Activated CD4-positive, alpha-beta T cell treated with anti-CD3 and anti-CD28 coated beads for 4 hours (primary cell): Measurements from ENCODE around the gene ATG2A.

ENCODE experiments used
- DNase-seq, 2 donors: peaks; one replicate each; pipeline ENCODE4 v3.0.0-alpha.2; 2020

The ATG2A gene

DNA sequence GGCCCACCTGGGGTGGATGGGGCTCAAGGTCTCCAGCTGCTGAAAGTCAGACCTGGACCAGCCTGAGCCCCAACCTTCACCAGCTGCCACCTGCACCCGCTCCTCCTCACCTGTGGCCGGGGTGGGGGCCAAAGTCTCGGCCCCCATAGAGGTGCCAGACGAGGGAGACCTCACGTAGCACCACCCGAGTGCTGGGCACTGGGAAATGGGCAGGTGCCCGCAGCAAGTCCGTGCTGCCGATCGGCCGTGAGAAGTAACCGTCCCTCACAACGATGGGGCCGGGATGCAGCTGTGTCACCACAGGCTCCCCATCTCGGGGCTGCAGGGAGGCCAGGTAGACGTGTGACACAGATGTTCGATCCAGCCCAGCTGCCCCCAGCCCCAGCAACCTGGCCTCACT lies 16.2 kb downstream of the ATG2A start:
- DNase-seq = no peak

DNA sequence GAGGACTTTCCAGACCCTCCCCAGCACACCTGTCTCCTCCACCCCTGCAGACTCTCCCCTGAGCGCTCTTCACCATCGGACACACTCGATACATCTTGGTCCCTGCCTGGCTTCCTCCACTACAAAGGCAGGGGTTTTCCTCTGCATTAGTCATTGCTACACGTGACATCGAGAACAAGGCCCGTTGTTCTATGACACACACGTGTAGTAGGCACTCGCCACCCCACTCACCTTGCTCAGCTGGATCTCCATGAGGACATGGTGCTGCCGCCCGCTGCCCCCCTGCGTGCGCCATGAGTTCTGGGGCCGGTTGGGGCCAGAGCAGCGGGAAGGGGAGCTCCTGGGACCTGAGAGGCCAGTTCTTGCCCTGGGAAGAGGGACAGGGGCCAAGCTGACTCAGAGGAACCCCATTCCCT lies 16.7 kb downstream of the ATG2A start:
- DNase-seq = peak; percentile 69 to 76

DNA sequence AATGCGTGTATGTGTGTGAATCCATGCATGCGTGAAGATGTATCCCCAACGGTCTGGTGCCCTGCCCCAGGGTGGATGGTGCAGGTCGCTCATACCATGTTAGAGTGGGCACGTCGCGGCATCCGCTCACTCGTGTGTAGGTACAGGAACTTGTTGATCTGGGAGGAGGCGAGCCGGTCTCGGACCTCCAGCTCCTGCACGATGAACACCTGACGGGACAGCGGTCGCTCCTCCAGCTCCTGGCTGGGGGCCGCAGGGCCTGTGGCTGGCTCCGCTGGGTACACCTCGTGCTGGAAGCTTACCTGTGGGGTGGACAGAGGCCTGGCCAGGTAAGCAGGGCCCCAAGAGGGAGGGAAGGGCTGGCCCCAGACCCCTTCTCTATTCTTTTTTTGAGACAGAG lies 18.5 kb downstream of the ATG2A start:
- DNase-seq = no peak

DNA sequence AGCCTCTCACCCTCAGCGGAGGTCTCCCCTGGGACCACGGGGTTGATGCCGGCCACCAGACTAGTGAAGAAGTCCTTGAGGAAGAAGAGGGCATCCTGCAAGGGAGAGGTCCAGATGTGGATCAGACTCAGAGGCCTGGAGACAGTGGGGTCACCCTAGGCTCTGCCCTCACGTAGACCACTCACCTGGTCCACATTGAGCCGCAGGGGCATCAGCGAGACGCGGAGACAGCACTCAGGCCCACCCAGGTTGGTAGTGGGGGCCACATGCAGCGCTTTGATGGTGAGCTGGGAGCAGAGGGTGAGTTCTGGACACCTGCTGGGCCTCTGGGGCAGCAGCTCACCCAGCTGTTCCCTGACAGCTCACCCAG lies 18.9 kb downstream of the ATG2A start:
- DNase-seq = no peak

DNA sequence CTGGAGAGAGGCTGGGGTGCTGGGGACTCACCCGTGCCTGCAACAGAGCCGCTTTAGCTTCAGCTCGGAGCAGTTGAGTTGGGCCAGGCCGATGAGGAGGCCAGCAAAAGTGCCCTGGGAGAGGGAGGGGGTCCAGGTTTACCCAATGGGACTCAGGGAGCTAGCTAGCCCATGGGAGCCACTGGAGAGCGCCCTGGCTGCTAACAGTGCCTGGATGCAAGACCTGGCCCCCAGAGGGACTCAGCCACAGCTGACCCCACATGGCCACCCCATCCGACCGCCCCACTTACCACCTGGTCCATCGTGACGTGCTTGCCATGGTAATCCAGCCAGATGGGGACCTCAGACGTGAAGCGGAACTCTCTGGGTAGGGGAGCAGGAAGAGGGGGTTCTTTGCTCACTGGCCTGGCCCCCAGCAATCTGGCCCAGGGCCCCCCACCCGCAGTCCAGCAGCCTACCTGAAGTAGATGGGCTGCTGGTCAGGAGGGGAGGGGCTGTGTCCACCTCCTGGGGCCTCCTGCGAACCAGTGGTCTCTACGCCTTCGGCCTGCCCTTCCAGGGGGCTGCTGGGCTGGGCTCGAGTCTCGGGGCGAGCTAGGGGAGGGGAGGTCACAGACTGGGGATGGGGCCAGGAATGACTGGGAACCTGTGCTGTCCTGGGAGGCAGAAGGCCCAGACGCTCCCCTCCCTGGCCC lies 19.5 kb downstream of the ATG2A start:
- no peak for DNase-seq

DNA sequence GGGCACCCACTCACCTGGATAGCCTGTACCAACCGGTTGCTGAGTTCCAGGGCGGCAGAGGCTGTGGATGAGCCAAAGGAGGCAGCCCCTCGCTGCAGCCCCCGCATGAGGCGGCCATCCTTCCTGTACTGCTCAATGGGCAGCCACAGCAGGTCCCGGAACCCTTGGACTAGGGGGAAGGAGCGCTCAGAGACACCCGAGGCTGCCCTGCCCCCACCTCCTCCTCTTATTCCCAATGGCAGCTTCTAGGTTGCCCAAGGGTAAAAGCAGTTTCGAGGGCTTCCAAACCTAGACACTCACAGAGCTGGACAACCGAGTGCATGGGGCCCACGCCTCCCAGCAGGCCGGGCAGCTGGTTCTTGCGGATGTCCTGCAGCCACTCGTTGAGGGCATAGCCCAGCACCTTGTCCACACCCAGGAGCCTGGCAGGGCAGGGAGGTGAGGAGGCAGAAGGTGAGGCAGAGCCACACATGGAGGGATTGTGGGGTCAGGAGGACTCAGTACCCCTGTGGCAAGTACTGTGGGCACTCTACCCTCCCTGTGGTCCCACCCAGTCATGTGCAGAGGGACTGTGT lies 20.5 kb downstream of the ATG2A start:
- no peak for DNase-seq

- DNase-seq = no peak
Measured at GRCh38 chr11:64894812-64895452, 22.1 kb downstream of the ATG2A start.

DNA sequence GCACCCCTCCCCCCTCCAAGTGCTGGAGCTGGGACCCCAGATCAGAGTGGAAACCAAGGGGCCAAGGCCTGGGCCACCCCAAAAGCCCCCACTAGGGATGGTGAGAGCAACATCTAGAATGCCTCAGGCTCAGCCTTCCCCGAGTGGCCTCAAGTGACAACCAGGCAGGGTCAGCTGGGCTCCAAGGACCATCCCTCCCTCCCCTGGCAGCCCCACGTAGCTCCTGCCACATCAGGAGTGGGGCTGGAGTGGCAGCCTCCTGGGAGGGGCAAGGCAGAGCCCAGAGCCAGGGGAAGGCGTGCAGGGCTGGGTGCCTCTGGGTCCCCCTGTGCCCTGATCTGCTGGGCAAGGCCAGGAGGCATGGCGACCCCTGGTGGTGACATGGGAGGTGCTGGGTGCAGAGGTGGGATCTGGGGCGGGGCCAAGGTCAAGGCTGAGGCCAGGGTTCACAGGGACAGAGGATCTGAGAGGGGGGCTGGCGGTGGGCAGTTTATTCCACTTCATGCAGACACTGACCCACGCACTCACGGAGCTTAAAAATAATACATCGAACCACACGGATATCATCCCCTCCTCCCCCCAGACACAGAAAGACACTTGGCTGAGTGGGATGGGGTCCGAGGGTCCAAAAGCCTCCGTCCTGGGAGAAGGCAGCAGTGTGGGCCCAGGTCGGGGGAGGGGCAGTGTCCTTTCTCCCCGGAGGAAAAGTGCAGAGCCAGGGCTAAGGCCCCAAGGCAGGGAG lies 22.8 kb downstream of the ATG2A start:
- DNase-seq = peak; percentile 91 to 93

DNA sequence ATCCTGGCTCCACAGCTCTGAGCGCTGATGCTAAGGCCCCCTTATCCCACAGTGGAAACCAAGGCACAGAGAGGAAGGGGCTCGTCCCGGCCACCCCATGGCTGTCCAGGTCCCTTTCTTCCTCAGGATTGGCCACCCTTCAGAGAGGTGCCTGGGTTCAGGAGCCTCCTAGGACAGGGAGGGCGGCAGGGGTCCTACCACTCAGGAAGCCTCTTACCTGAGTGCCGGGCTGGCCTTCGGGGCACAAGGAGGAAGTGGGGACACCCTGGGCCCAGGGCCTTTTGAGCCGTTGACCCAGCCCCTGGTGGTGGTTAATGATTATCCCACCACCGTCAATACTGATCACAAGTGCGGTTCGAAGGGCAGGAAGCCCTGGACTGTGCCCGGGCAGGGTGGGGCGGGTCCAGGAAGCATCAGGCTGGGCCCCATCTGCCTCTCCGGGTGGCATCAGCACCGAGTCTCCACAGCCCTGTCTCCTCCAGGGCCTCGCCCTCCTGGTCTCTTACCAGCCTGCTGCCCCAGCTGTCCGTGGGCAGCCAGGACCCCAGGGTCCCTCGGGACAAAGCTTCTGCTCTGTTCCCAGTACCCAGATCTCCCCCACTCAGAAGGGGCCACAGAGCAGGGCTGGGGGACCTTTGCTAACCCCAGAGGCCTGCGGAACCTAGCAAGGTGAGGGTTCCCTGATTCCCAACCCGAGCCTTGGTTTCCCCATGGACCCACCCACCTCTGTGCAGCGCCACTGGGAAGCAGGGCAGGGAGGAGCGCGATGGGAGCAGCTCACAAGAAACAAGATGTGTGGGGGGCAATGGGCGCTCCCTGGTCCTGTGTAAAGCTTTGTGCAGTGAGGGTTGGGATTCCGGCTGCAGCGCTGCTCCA lies 23.6 kb downstream of the ATG2A start:
- no peak for DNase-seq

DNA sequence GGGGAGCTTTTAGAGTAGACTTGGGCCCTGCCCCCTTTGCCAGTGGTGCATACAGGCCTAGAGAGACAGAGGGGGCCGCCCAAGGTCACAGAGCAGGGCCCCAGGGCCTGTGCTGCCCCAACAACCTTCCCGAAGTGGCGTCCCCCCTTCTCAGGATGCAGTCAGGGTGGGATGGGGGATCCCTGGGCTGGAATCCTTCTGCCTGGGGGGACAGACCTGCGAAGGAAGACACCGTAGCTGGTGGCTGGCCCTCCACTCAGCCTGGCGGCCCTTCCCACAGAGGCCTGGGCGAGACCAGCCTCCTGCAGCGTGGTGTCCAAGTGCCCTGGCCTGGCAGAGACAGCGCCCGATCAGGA lies 24.2 kb downstream of the ATG2A start:
- no peak for DNase-seq

- DNase-seq = no peak
Measured at GRCh38 chr11:64892411-64892831, 24.6 kb downstream of the ATG2A start.

DNA sequence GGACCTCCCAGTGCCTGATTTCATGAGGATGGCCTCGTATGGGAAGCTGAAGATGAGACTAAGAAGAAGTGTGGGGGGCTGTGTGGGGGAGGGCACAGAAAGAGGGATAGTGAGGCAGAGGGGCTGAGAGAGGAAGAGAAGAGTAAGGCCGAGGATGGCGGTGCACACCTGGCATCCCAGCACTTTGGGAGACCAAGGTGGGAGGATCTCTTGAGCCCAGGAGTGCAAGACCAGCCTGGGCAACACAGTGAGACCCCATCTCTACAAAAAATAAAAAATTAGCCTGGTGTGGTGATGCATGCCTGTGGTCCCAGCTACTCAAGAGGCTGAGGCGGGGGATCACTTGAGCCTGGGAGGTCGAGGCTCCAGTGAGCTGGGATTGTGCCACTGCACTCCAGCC lies 25.1 kb downstream of the ATG2A start:
- no peak for DNase-seq

- no peak for DNase-seq
Measured at GRCh38 chr11:64891215-64891848, 25.7 kb downstream of the ATG2A start.

GRCh38 chr11:64890522-64890939 lies 26.5 kb downstream of the ATG2A start:
- no peak for DNase-seq

DNA sequence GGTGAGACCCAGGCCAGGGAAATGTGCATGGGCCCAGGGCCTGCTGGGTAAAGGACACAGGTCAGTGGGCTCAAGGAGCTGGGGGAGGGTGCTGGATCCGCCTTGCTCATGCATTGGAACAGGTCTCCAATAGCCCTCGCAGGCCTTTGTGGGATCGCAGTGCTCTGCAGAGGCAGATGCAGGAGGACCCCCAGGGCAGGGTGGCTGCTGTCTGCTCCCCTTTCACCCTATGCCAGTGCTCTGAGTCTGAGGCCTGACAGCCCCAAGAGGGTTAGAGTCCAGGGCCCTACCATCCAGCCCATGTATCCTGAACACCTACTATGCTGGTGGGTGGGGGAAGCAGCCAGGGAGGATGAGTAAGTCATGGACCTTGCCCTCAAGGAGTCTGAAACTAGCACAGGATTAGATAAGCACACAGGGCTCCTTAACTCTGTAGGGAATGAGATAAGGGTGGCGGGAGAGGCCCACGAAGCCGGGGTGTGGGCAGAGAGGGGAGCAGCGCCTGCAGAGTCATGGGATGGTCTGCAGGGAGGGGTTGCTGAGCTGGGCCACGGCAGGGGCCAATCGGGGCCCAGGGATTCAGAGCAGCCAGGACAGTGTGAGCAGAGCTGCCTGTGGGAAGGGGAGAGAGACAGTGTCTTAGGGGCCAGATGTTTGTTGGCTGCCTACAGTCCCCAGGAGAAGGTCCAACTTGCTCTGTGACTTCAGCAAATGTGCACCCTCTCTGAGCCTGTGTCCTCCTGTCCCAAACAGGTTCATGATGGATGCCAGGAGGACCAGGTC lies 28.1 kb downstream of the ATG2A start:
- DNase-seq = no peak

DNA sequence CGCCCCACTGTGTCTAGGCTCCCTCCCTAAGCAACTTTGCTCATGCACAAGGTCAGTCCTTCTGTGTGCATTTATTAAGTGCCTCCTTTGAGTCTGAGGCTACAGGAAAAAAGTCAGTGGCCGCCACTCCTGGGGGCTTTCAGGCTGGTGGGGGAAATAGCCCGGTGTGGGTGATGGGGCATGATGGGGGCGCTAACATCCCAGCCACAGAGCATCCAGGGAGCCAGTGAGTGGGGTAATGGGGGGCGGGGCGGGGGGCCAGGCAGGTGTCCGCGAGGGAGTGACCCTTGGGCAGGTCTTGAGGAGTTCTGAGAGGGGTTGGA lies 28.6 kb downstream of the ATG2A start:
- no peak for DNase-seq

- peak; percentile 80 to 82 for DNase-seq
Measured at GRCh38 chr11:64887757-64888405, 29.1 kb downstream of the ATG2A start.

- DNase-seq = no peak
Measured at GRCh38 chr11:64887234-64887756, 29.7 kb downstream of the ATG2A start.

DNA sequence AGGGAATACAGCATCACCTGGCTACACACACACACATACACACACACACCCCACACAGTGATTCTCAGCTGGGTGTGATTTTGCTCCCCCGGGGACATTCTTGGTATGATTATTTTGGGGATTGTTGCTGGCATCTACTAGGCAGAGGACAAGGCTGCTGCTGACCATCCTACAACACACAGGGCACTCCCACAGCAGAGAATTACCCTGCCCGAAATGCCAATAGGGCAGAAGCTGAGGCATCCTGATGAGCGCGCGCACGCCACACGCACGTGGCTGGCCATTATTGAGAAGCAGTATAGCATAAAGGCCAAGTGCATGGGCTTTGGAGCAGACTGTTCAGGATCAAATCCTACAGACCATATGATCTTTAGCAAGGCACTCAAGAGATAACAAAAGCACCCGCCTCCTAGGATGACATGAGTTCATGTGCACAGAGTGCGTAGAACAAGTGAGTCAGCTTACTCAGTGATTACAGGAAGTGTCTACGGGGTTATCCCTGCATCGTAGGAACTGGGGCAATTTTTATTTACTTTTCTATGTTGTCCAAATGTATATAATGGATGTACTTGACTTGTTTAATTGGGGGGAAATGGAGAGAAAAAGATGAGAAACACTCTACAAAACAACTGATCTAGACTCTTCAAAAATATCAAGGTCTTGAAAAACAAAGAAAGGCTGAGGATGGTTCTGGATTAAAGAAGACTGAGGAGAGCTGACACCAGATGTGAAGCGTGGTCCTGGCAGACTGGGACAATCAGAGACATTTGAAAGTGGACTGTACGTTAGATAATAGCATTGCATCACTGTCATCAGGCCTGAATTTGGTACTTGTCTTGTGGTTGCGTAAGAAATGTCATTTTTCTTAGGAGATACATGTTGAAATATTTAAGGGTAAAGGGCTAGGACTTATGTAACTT lies 31.4 kb downstream of the ATG2A start:
- peak; percentile 55 to 56 for DNase-seq

DNA sequence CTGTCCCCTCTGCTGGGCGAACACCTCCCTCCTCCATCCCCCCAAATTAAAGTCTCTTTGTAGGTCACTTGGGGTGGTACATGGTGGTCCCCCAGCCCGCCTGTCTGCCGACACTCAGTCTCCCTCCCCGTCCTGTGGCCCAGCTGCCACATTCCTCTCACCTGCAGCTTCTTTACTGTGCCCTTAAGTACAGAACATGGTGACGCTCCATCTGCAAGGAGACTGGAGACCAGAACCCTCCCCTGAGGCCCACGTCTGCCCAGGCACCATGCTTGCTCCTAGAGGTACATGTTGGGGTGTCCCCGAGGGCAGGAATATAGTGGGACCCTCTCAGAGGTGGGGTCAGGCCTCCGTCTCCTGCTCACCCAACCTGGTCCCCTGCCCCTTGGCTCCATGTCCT lies 33.0 kb downstream of the ATG2A start:
- DNase-seq = no peak
